HCT116 (cell line): ENCODE results near the gene TMC3. TPM values are rescaled to one million over a fixed set of nuclear protein-coding genes. Genes with fewer than 3 reads are reported as not detected.

Experiments
- ATAC-seq: fragments of 200-7000 bp; cut with Tn5 transposase; 2 replicates; pipeline ENCODE4 v1.9.1; 2020; ENCODE audit warnings: mild to moderate bottlenecking, moderate library complexity
- BruUV-seq: library from RNA; stranded (reverse); fragments of 400-500 nt; replicated peaks from 2 replicates; lab custom pipeline; 2021; lab: Mats Ljungman, UMichigan
- CTCF ChIA-PET: fragments of 300-600 bp; sonication (Branson Sonifier 250); formaldehyde crosslinking; loops from one replicate; lab custom pipeline; 2021; ENCODE audit warnings: antibody characterized with exemption; lab: Charles Lee
- POLR2A ChIA-PET: fragments of 300-600, 350-600 bp; sonication (Branson Sonifier 250); formaldehyde crosslinking; loops from one replicate; lab custom pipeline; 2021; ENCODE audit warnings: antibody characterized with exemption; lab: Charles Lee
- RAD21 ChIA-PET, 2 experiments: fragments of 300-600 bp; sonication (Branson Sonifier 250); formaldehyde crosslinking; loops; one replicate each; lab custom pipeline; 2023; ENCODE audit warnings: low total read pairs in 2 of 2; ENCODE audit not compliant: uncharacterized antibody in 2 of 2, unreplicated experiment in 2 of 2, low non-redundant PET in 1 of 2; lab: Charles Lee
- DNase-seq: peaks from one replicate; pipeline ENCODE4 v3.0.0-alpha.2; 2010; ENCODE audit warnings: low read depth, low spot score
- H2AFZ ChIP-seq: fragments of 200-600 bp; shearing (Covaris generic), sonication (generic); 2 replicates; pipeline ENCODE4 v1.6.1; 2017; ENCODE audit warnings: low read depth, mixed run types, mixed read lengths, antibody characterized with exemption, low read length; ENCODE audit not compliant: poor library complexity, severe bottlenecking
- H3K27ac ChIP-seq: 2 replicates; pipeline ENCODE4 v1.5.1; 2012; ENCODE audit warnings: low read depth, low read length
- H3K27me3 ChIP-seq: fragments of 200-600 bp; sonication (generic); 2 replicates; pipeline ENCODE4 v1.6.1; 2016; ENCODE audit warnings: mixed run types, low read length, mixed read lengths; ENCODE audit not compliant: insufficient read depth
- H3K36me3 ChIP-seq, 2 experiments: fragments of 200-500 bp in 1 of 2; fragments of 200-600 bp in 1 of 2; sonication (Bioruptor generic) in 1 of 2; sonication (generic) in 1 of 2; 2 replicates each; pipeline versions ENCODE4 v1.5.1 to v1.6.1; 2014 to 2016; ENCODE audit warnings: low read length in 2 of 2, inconsistent platforms in 1 of 2, mixed read lengths in 1 of 2, mixed run types in 1 of 2; ENCODE audit not compliant: insufficient read depth in 2 of 2, control insufficient read depth in 1 of 2
- H3K4me1 ChIP-seq, 2 experiments: fragments of 200-600 bp in 1 of 2; sonication (generic) in 1 of 2; 2 replicates each; pipeline versions ENCODE4 v1.5.1 to v1.6.1; 2012 to 2017; ENCODE audit warnings: low read length in 2 of 2, inconsistent platforms in 1 of 2, mild to moderate bottlenecking in 1 of 2, mixed read lengths in 1 of 2, mixed run types in 1 of 2, moderate library complexity in 1 of 2; ENCODE audit not compliant: insufficient read depth in 2 of 2, control insufficient read depth in 1 of 2
- H3K4me2 ChIP-seq: fragments of 200-600 bp; sonication (generic); 2 replicates; pipeline ENCODE4 v1.6.1; 2017; ENCODE audit warnings: mixed run types, low read length, mixed read lengths
- H3K4me3 ChIP-seq, 2 experiments: fragments of 200-600 bp in 1 of 2; sonication (generic) in 1 of 2; replicated peaks in 1 of 2; 2 replicates each; pipeline ENCODE4 v1.5.1; 2011 to 2016; ENCODE audit warnings: low read length in 2 of 2, control low read depth in 1 of 2, low read depth in 1 of 2, mild to moderate bottlenecking in 1 of 2, mixed read lengths in 1 of 2, mixed run types in 1 of 2
- H3K79me2 ChIP-seq: fragments of 200-600 bp; sonication (generic); 2 replicates; pipeline ENCODE4 v1.6.1; 2017; ENCODE audit warnings: mild to moderate bottlenecking, mixed run types, low read length, moderate library complexity, mixed read lengths; ENCODE audit not compliant: insufficient read depth
- H3K9ac ChIP-seq: fragments of 200-600 bp; sonication (generic); 2 replicates; pipeline ENCODE4 v1.6.1; 2016; ENCODE audit warnings: low read length, mixed read lengths
- H3K9me2 ChIP-seq: fragments of 200-600 bp; sonication (generic), shearing (Covaris generic); 2 replicates; pipeline ENCODE4 v1.6.1; 2017; ENCODE audit warnings: mixed run types, mild to moderate bottlenecking, moderate library complexity; ENCODE audit not compliant: insufficient read depth
- H3K9me3 ChIP-seq, 2 experiments: fragments of 200-500 bp in 1 of 2; fragments of 200-600 bp in 1 of 2; sonication (Bioruptor generic) in 1 of 2; sonication (generic) in 1 of 2; 2 replicates each; pipeline ENCODE4 v1.6.1; 2014 to 2017; ENCODE audit warnings: low read length in 2 of 2, mixed read lengths in 2 of 2, inconsistent platforms in 1 of 2, low read depth in 1 of 2, mild to moderate bottlenecking in 1 of 2, mixed run types in 1 of 2, moderate library complexity in 1 of 2; ENCODE audit not compliant: control insufficient read depth in 1 of 2, insufficient read depth in 1 of 2
- H4K20me1 ChIP-seq: fragments of 200-600 bp; sonication (generic), shearing (Covaris generic); 2 replicates; pipeline ENCODE4 v1.6.1; 2017; ENCODE audit warnings: mixed run types, mild to moderate bottlenecking, moderate library complexity; ENCODE audit not compliant: insufficient read depth
- CBX3 ChIP-seq: IDR thresholded peaks from 2 replicates; pipeline ENCODE4 v1.6.1; 2012; ENCODE audit warnings: low read depth
- CTCF ChIP-seq, 3 experiments: fragments of 200-600 bp in 1 of 3; sonication (generic) in 1 of 3; IDR thresholded peaks in 2 of 3; conservative IDR thresholded peaks in 1 of 3; 2 replicates each; pipeline ENCODE4 v1.5.1; 2012 to 2017; ENCODE audit warnings: low read depth in 2 of 3, low read length in 2 of 3, antibody characterized with exemption in 1 of 3, borderline replicate concordance in 1 of 3, control low read depth in 1 of 3, mild to moderate bottlenecking in 1 of 3, mixed read lengths in 1 of 3, mixed run types in 1 of 3, moderate library complexity in 1 of 3; ENCODE audit not compliant: insufficient read depth in 1 of 3
- ELF1 ChIP-seq: IDR thresholded peaks from 2 replicates; pipeline ENCODE4 v1.6.1; 2012; ENCODE audit warnings: low read depth, borderline replicate concordance
- POLR2A ChIP-seq: IDR thresholded peaks from 2 replicates; pipeline ENCODE4 v1.7.0; 2011; ENCODE audit warnings: borderline replicate concordance; ENCODE audit not compliant: insufficient read depth, insufficient read length; ENCODE audit errors: extremely low read depth
- POLR2AphosphoS5 ChIP-seq: IDR thresholded peaks from 2 replicates; pipeline ENCODE4 v1.6.1; 2011; ENCODE audit warnings: mild to moderate bottlenecking, low read depth, low read length, moderate library complexity
- REST ChIP-seq: IDR thresholded peaks from 2 replicates; pipeline ENCODE4 v1.6.1; 2012; ENCODE audit warnings: low read depth
- SIN3A ChIP-seq: IDR thresholded peaks from 2 replicates; pipeline ENCODE4 v1.6.1; 2012; ENCODE audit warnings: low read depth
- TCF7L2 ChIP-seq: IDR thresholded peaks from 2 replicates; pipeline ENCODE4 v1.7.0; 2011; ENCODE audit warnings: borderline replicate concordance, inconsistent platforms; ENCODE audit not compliant: insufficient read depth, insufficient read length; ENCODE audit errors: extremely low read depth
- ZBTB33 ChIP-seq: IDR thresholded peaks from 2 replicates; pipeline ENCODE4 v1.6.1; 2011; ENCODE audit warnings: mild to moderate bottlenecking, low read length, moderate library complexity; ENCODE audit not compliant: insufficient replicate concordance; ENCODE audit errors: extremely low read depth
- ZFX ChIP-seq: fragments of 450-650 bp; IDR thresholded peaks from 2 replicates; pipeline ENCODE4 v1.6.1; 2017
- intact Hi-C: fragments of 100-400 bp; cut with micrococcal nuclease; formaldehyde crosslinking; loops from 2 replicates; pipeline ENCODE4 v1.10.0; 2022
- total RNA-seq: library from RNA; stranded (reverse); gene quantifications from one replicate; pipeline ENCODE4 v1.2.1, GENCODE V29; 2021; ENCODE audit not compliant: unreplicated experiment

TMC3 gene
- total RNA-seq, 1 experiment from 2014 or later = not detected

- H3K36me3 ChIP-seq = no peaks in the 10 kb centered on the region
- H3K9me3 ChIP-seq = no peaks in the 10 kb centered on the region
- no peaks in the 10 kb centered on the region for H3K4me1 ChIP-seq
- intact Hi-C loops = no loop called here
- no peak overlapping the region for H3K4me2 ChIP-seq
- no peak for TF ChIP-seq ZFX
- no peak for TF ChIP-seq CTCF (IDR thresholded peaks at IDR 0.05 in 2 of 3, conservative IDR thresholded peaks at IDR 0.05 in 1 of 3; ENCODE audit: borderline replicate concordance in 1 of 3, insufficient read depth in 1 of 3, low read depth in 2 of 3, low read length in 2 of 3)
- TF ChIP-seq REST = no peak
- TF ChIP-seq ZBTB33 = no peak
- no peak for TF ChIP-seq POLR2A
- TF ChIP-seq ELF1 = no peak
- TF ChIP-seq SIN3A = no peak
- TF ChIP-seq TCF7L2 = no peak
- TF ChIP-seq POLR2AphosphoS5 = no peak
- no peak for TF ChIP-seq CBX3
- TF ChIP-seq, all 23 proteins: peak for 0
- POLR2A ChIA-PET = no interaction called here
- RAD21 ChIA-PET = no interaction called here
- Histone ChIP-seq H3K79me2 (no peaks in the 10 kb centered on the region), H3K27ac (no peak overlapping the region), H2AFZ (no peak overlapping the region), H3K27me3 (no peaks in the 10 kb centered on the region), H3K9me2 (no peaks in the 10 kb centered on the region), H3K4me3 (no peak overlapping the region), H4K20me1 (no peaks in the 10 kb centered on the region), H3K9ac (no peak overlapping the region)
- no TSS peak for BruUV-seq
- DNase-seq (no peak), ATAC-seq (no peak)
- CTCF ChIA-PET = interaction anchor here (1.4 to 1.8 kb wide), 2 partner anchors 9 to 15 kb away, joined by 4 read pairs; no protein-coding TSS in a partner anchor
These were observed 92.6 kb downstream of the TMC3 start for GRCh38 chr15:81281456-81281735.

Other genes with a start within 250 kb of the TMC3 start
- gene CFAP161, start 239.9 kb downstream of the TMC3 start, total RNA-seq = 0.15 TPM
- gene IL16, start 177.3 kb downstream of the TMC3 start, total RNA-seq = 0.81 TPM
- 4.0 TPM for gene STARD5, start 50.1 kb downstream of the TMC3 start, total RNA-seq